GM12865 (cell line): ENCODE data around the gene ADCY3.
"Not testable (repeated sequence)": the region's sequence is repeated elsewhere in the genome, so short reads cannot be mapped to it uniquely, and the experiment has no call there.

Experiments
- DNase-seq: peaks from one replicate; pipeline ENCODE4 v3.0.0; 2010; ENCODE audit warnings: low read depth
- H3K4me3 ChIP-seq: 2 replicates; pipeline ENCODE4 v1.5.1; 2011; ENCODE audit warnings: mild to moderate bottlenecking, low read depth, low read length, control low read depth
- CTCF ChIP-seq: IDR thresholded peaks from 2 replicates; pipeline ENCODE4 v1.5.1; 2011; ENCODE audit warnings: low read length, control low read depth, low read depth, inconsistent platforms; ENCODE audit not compliant: insufficient read depth; ENCODE audit errors: missing control alignments

ADCY3 gene

GRCh38 chr2:24809316-24810007, 110.6 kb downstream of the ADCY3 start:
- DNase-seq: no peak
- TF ChIP-seq CTCF: no peak

GRCh38 chr2:24806661-24807036, 113.4 kb downstream of the ADCY3 start:
- DNase-seq: no peak
- TF ChIP-seq CTCF: no peak
- no peak overlapping the region for H3K4me3 ChIP-seq

More at GRCh38 chr2:24809316-24810007, 110.6 kb downstream of the ADCY3 start:
- no peak overlapping the region for H3K4me3 ChIP-seq

GRCh38 chr2:24805811-24806660, 114.0 kb downstream of the ADCY3 start:
- DNase-seq, H3K4me3 ChIP-seq: not testable (repeated sequence)

- DNase-seq, H3K4me3 ChIP-seq: not testable (repeated sequence)
These were observed 119.5 kb downstream of the ADCY3 start for GRCh38 chr2:24800487-24800886.

- no peak overlapping the region for H3K4me3 ChIP-seq
- no peak for TF ChIP-seq CTCF
- DNase-seq: no peak
These were observed 122.4 kb downstream of the ADCY3 start for GRCh38 chr2:24797644-24798043.

- H3K4me3 ChIP-seq: peak overlapping the region; percentile 66
- DNase-seq: peak; percentile 22
- TF ChIP-seq CTCF: no peak
These were observed 126.1 kb downstream of the ADCY3 start for GRCh38 chr2:24793761-24794435.

- DNase-seq: peak; percentile 98
- peak within 1 kb of the TSS; percentile 66 for H3K4me3 ChIP-seq
- TF ChIP-seq CTCF: peak; percentile 38
These were observed 126.9 kb downstream of the ADCY3 start, which contains the start of the genes CENPO and PTRHD1 for GRCh38 chr2:24792874-24793760. TSS of gene CENPO (plus strand) at chr2:24793425. CDS start at chr2:24793920, 495 bp downstream. TSS of gene PTRHD1 (minus strand) at chr2:24793391. CDS start at chr2:24793377, 14 bp downstream.
